Measurements from ENCODE around the gene HUS1B.
"Not testable (repeated sequence)": the region's sequence is repeated elsewhere in the genome, so short reads cannot be mapped to it uniquely, and the experiment has no call there.

Gene HUS1B

GRCh38 chr6:665403-666267, 8.7 kb upstream of the HUS1B start:
- TF ChIP-seq BACH2 (CRISPR knock-in tag; IDR thresholded peaks at IDR 0.05; ENCODE audit: borderline replicate concordance) (no peak), RARB (CRISPR knock-in tag; IDR thresholded peaks at IDR 0.05) (no peak), ZNF8 (CRISPR knock-in tag; IDR thresholded peaks at IDR 0.05) (peak; percentile 86)
- ATAC-seq = no peak

- not testable (repeated sequence) for ATAC-seq
Measured at GRCh38 chr6:663788-664187, 6.9 kb upstream of the HUS1B start.

- TF ChIP-seq GLIS3 (CRISPR knock-in tag; IDR thresholded peaks at IDR 0.05) (no peak), ZFP30 (CRISPR knock-in tag; IDR thresholded peaks at IDR 0.05) (no peak), CSRNP3 (CRISPR knock-in tag; IDR thresholded peaks at IDR 0.05) (no peak), RARB (CRISPR knock-in tag; IDR thresholded peaks at IDR 0.05) (no peak), TSHZ2 (CRISPR knock-in tag; IDR thresholded peaks at IDR 0.05) (no peak), PATZ1 (CRISPR knock-in tag; IDR thresholded peaks at IDR 0.05; ENCODE audit: borderline replicate concordance) (no peak), CSDC2 (CRISPR knock-in tag; IDR thresholded peaks at IDR 0.05) (no peak), BACH2 (CRISPR knock-in tag; IDR thresholded peaks at IDR 0.05; ENCODE audit: borderline replicate concordance) (no peak)
- no peak for ATAC-seq
Measured at GRCh38 chr6:659716-660581, 3.0 kb upstream of the HUS1B start.

- ATAC-seq = peak; percentile 62
- TF ChIP-seq ISL1 (CRISPR knock-in tag; IDR thresholded peaks at IDR 0.05) (0 out of 2 replicates have a peak, but pooled peaks have one; percentile 9), ESRRG (CRISPR knock-in tag; IDR thresholded peaks at IDR 0.05) (no peak)
Measured at GRCh38 chr6:658244-658643, 1.3 kb upstream of the HUS1B start.

GRCh38 chr6:657743-658142, 843 bp upstream of the HUS1B start:
- no peak for ATAC-seq
- TF ChIP-seq ZNF565 (CRISPR knock-in tag; conservative IDR thresholded peaks at IDR 0.05; ENCODE audit: low read depth) = no peak
- TF ChIP-seq ARNTL (CRISPR knock-in tag; IDR thresholded peaks at IDR 0.05; ENCODE audit: borderline replicate concordance, low read depth) = no peak
- no peak for TF ChIP-seq OSR1 (CRISPR knock-in tag; IDR thresholded peaks at IDR 0.05)

GRCh38 chr6:654136-654535, 2.8 kb downstream of the HUS1B start:
- ATAC-seq = no peak
- TF ChIP-seq ESRRG (CRISPR knock-in tag; IDR thresholded peaks at IDR 0.05) (no peak), SNAI2 (CRISPR knock-in tag; IDR thresholded peaks at IDR 0.05) (no peak), PPARA (CRISPR knock-in tag; IDR thresholded peaks at IDR 0.05; ENCODE audit: borderline replicate concordance) (no peak), POU6F1 (CRISPR knock-in tag; IDR thresholded peaks at IDR 0.05; ENCODE audit: borderline replicate concordance, low read depth) (no peak), ZNF70 (CRISPR knock-in tag; IDR thresholded peaks at IDR 0.05) (no peak), CSDC2 (CRISPR knock-in tag; IDR thresholded peaks at IDR 0.05) (no peak), ZFP3 (CRISPR knock-in tag; IDR thresholded peaks at IDR 0.05) (no peak), ZNF8 (CRISPR knock-in tag; IDR thresholded peaks at IDR 0.05) (no peak), CSRNP3 (CRISPR knock-in tag; IDR thresholded peaks at IDR 0.05) (no peak), TOX (CRISPR knock-in tag; IDR thresholded peaks at IDR 0.05; ENCODE audit: borderline replicate concordance) (no peak), GLIS3 (CRISPR knock-in tag; IDR thresholded peaks at IDR 0.05) (no peak), ARNTL (CRISPR knock-in tag; IDR thresholded peaks at IDR 0.05; ENCODE audit: borderline replicate concordance, low read depth) (no peak)

Data from SK-N-SH treated with all-trans-retinoic acid at 6 μM for 48 hours (cell line).